Neural progenitor cell (in vitro differentiated cells): Measurements from ENCODE around the gene NOPCHAP1.

ENCODE experiments used
- CTCF ChIP-seq: fragments of 200-600 bp; sonication (generic); IDR thresholded peaks from 2 replicates; pipeline ENCODE4 v1.5.1; 2017; ENCODE audit warnings: antibody characterized with exemption, mild to moderate bottlenecking
- EZH2 ChIP-seq: fragments of 200-600 bp; sonication (generic); IDR thresholded peaks from 2 replicates; pipeline ENCODE4 v1.6.1; 2017; ENCODE audit warnings: antibody characterized with exemption, mild to moderate bottlenecking, moderate library complexity
- EZH2phosphoT487 ChIP-seq: fragments of 200-600 bp; sonication (generic); IDR thresholded peaks from 2 replicates; pipeline ENCODE4 v1.6.1; 2017; ENCODE audit warnings: antibody characterized with exemption

- TF ChIP-seq CTCF (no peak), EZH2phosphoT487 (no peak), EZH2 (no peak)
Observed at GRCh38 chr12:105032703-105033357, 46.7 kb downstream of the NOPCHAP1 start.
